NT2/D1 (cell line): ENCODE measurements around the gene MEIOB.

Experiments
- DNase-seq: peaks from one replicate; pipeline ENCODE4 v3.0.0-alpha.2; 2011; ENCODE audit warnings: low read depth, low spot score
- H3K27me3 ChIP-seq: 2 replicates; pipeline ENCODE4 v1.6.0; 2011; ENCODE audit warnings: mild to moderate bottlenecking; ENCODE audit not compliant: insufficient read length, insufficient read depth
- H3K36me3 ChIP-seq: 2 replicates; pipeline ENCODE4 v1.6.1; 2011; ENCODE audit warnings: mild to moderate bottlenecking, low read length, mixed read lengths; ENCODE audit not compliant: insufficient read depth, insufficient read length
- H3K4me1 ChIP-seq: 2 replicates; pipeline ENCODE4 v1.5.1; 2011; ENCODE audit not compliant: insufficient read depth, insufficient read length
- H3K4me3 ChIP-seq: 2 replicates; pipeline ENCODE4 v1.5.1; 2011; ENCODE audit warnings: low read depth; ENCODE audit not compliant: insufficient read length
- H3K9ac ChIP-seq: 2 replicates; pipeline ENCODE4 v1.6.0; 2011; ENCODE audit warnings: low read depth; ENCODE audit not compliant: insufficient read length
- H3K9me3 ChIP-seq: 2 replicates; pipeline ENCODE4 v1.5.1; 2011; ENCODE audit warnings: mild to moderate bottlenecking, low read length; ENCODE audit not compliant: insufficient read depth
- SUZ12 ChIP-seq: IDR thresholded peaks from 2 replicates; pipeline ENCODE4 v1.6.1; 2011; ENCODE audit not compliant: insufficient read length, insufficient read depth; ENCODE audit errors: extremely low read depth
- YY1 ChIP-seq: IDR thresholded peaks from 2 replicates; pipeline ENCODE4 v1.6.1; 2011; ENCODE audit not compliant: insufficient read length, insufficient read depth
- ZNF274 ChIP-seq: IDR thresholded peaks from 2 replicates; pipeline ENCODE4 v1.6.1; 2011; ENCODE audit warnings: mild to moderate bottlenecking, low read depth, low read length

The MEIOB gene

GRCh38 chr16:1870365-1871082 is 1.4 kb downstream of the MEIOB start:
- no peak for DNase-seq
- Histone ChIP-seq H3K27me3 (peaks cover 4% of the 10 kb centered on the region), H3K9ac (no peak overlapping the region), H3K4me3 (no peak overlapping the region), H3K9me3 (no peaks in the 10 kb centered on the region), H3K4me1 (no peaks in the 10 kb centered on the region), H3K36me3 (no peaks in the 10 kb centered on the region)
- TF ChIP-seq ZNF274 (no peak), SUZ12 (no peak), YY1 (no peak)

GRCh38 chr16:1865902-1866690 is 5.9 kb downstream of the MEIOB start:
- Histone ChIP-seq H3K9ac (no peak overlapping the region), H3K36me3 (no peaks in the 10 kb centered on the region), H3K27me3 (no peaks in the 10 kb centered on the region), H3K9me3 (no peaks in the 10 kb centered on the region), H3K4me3 (no peak overlapping the region), H3K4me1 (no peaks in the 10 kb centered on the region)
- DNase-seq: no peak
- TF ChIP-seq SUZ12: no peak
- TF ChIP-seq ZNF274: no peak
- TF ChIP-seq YY1: no peak

- H3K27me3 ChIP-seq: no peaks in the 10 kb centered on the region
- H3K4me3 ChIP-seq: no peak overlapping the region
- no peaks in the 10 kb centered on the region for H3K4me1 ChIP-seq
- TF ChIP-seq ZNF274 (no peak), SUZ12 (no peak), YY1 (no peak)
- H3K9me3 ChIP-seq: no peaks in the 10 kb centered on the region
- H3K36me3 ChIP-seq: no peaks in the 10 kb centered on the region
- DNase-seq: no peak
- H3K9ac ChIP-seq: no peak overlapping the region
These were observed 8.1 kb downstream of the MEIOB start for GRCh38 chr16:1863681-1864460.

- DNase-seq: no peak
- H3K9ac ChIP-seq: no peak overlapping the region
- H3K36me3 ChIP-seq: no peaks in the 10 kb centered on the region
- no peaks in the 10 kb centered on the region for H3K27me3 ChIP-seq
- no peaks in the 10 kb centered on the region for H3K4me1 ChIP-seq
- H3K4me3 ChIP-seq: no peak overlapping the region
- no peaks in the 10 kb centered on the region for H3K9me3 ChIP-seq
- TF ChIP-seq SUZ12 (no peak), YY1 (no peak), ZNF274 (no peak)
These were observed 9.6 kb downstream of the MEIOB start for GRCh38 chr16:1862394-1862793.

GRCh38 chr16:1861730-1862129 is 10.2 kb downstream of the MEIOB start:
- Histone ChIP-seq H3K9me3 (no peaks in the 10 kb centered on the region), H3K4me1 (no peaks in the 10 kb centered on the region), H3K9ac (no peak overlapping the region), H3K4me3 (no peak overlapping the region), H3K27me3 (no peaks in the 10 kb centered on the region), H3K36me3 (no peaks in the 10 kb centered on the region)
- TF ChIP-seq ZNF274: no peak
- no peak for TF ChIP-seq YY1
- no peak for TF ChIP-seq SUZ12
- no peak for DNase-seq

GRCh38 chr16:1859650-1860049 is 12.3 kb downstream of the MEIOB start:
- DNase-seq: no peak
- H3K9me3 ChIP-seq: no peaks in the 10 kb centered on the region
- no peaks in the 10 kb centered on the region for H3K27me3 ChIP-seq
- H3K36me3 ChIP-seq: no peaks in the 10 kb centered on the region
- H3K4me1 ChIP-seq: no peaks in the 10 kb centered on the region
- no peak overlapping the region for H3K4me3 ChIP-seq
- TF ChIP-seq ZNF274: no peak
- no peak overlapping the region for H3K9ac ChIP-seq
